ENCODE measurements around the gene TRMT5.

TRMT5 gene

DNA sequence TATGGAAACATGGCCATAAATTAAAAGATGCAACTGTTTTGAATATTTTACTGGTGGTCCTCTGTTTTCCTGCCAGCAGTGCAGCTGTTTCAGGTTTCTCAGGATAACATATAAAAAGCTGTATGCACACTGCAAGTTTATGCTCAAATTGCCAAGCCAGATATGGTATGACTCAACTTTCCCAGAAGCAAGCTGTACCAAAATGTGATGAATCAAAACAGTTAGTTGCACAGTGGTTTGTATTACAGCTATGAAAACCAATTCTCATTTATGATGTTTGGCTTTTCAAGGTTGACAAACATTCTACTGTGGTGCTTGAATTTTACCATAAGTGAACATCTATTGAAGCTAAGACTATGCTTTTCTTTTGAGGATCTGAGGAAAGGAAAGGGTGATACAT, 15.5 kb downstream of the TRMT5 start:
- Histone ChIP-seq H3K79me2 (ENCODE audit: low read length) (no peaks in the 10 kb centered on the region), H3K4me2 (ENCODE audit: low read depth, low read length) (no peak overlapping the region), H3K27me3 (replicated peaks; ENCODE audit: insufficient read depth, low read length) (no peaks in the 10 kb centered on the region), H3K4me1 (ENCODE audit: low read length) (no peaks in the 10 kb centered on the region), H4K20me1 (ENCODE audit: insufficient read depth, low read length) (no peaks in the 10 kb centered on the region), H3K9me3 (replicated peaks; ENCODE audit: insufficient read depth, low read length) (no peaks in the 10 kb centered on the region), H3K9me2 (replicated peaks; ENCODE audit: insufficient read depth, low read length) (no peaks in the 10 kb centered on the region), H3K9ac (ENCODE audit: low read length) (no peak overlapping the region), H3K27ac (ENCODE audit: low read length) (no peak overlapping the region), H3K36me3 (replicated peaks; ENCODE audit: insufficient read depth, low read length) (no peaks in the 10 kb centered on the region), H3K4me3 (ENCODE audit: low read length) (no peak overlapping the region), H2AFZ (ENCODE audit: low read length) (no peak overlapping the region), H3F3A (ENCODE audit: insufficient read depth, low read length) (no peaks in the 10 kb centered on the region)
- DNase-seq: no peak
- TF ChIP-seq EZH2phosphoT487 (IDR thresholded peaks at IDR 0.05; ENCODE audit: low read length): no peak

DNA sequence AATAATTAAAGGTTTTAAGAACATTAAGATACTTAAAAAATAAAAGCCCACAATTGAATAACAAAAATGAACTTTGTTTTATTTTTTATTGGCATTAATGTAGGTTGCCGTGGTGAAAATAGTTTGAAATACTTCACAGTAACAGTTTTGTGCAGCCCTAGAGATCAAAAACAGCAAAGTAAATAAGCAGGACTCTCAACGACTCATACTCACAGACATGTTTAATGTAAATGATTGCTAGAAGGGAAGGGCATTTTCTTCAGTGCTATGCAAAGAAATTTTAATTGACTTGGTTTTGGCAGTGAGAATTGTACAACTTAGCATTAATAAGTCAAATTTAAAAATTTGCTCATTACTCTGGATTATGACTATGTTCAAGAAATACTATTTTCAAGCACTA, 16.0 kb downstream of the TRMT5 start:
- H3K4me2 ChIP-seq (ENCODE audit: low read depth, low read length): no peak overlapping the region
- H3K27me3 ChIP-seq (replicated peaks; ENCODE audit: insufficient read depth, low read length): no peaks in the 10 kb centered on the region
- no peaks in the 10 kb centered on the region for H3K9me2 ChIP-seq (replicated peaks; ENCODE audit: insufficient read depth, low read length)
- H3K4me3 ChIP-seq (ENCODE audit: low read length): no peak overlapping the region
- DNase-seq: no peak
- H3K9ac ChIP-seq (ENCODE audit: low read length): no peak overlapping the region
- H3K9me3 ChIP-seq (replicated peaks; ENCODE audit: insufficient read depth, low read length): no peaks in the 10 kb centered on the region
- TF ChIP-seq EZH2phosphoT487 (IDR thresholded peaks at IDR 0.05; ENCODE audit: low read length) (no peak), EZH2 (optimal IDR thresholded peaks at IDR 0.05; ENCODE audit: low read depth, low read length) (no peak)
- TF ChIP-seq, protein P1, sequence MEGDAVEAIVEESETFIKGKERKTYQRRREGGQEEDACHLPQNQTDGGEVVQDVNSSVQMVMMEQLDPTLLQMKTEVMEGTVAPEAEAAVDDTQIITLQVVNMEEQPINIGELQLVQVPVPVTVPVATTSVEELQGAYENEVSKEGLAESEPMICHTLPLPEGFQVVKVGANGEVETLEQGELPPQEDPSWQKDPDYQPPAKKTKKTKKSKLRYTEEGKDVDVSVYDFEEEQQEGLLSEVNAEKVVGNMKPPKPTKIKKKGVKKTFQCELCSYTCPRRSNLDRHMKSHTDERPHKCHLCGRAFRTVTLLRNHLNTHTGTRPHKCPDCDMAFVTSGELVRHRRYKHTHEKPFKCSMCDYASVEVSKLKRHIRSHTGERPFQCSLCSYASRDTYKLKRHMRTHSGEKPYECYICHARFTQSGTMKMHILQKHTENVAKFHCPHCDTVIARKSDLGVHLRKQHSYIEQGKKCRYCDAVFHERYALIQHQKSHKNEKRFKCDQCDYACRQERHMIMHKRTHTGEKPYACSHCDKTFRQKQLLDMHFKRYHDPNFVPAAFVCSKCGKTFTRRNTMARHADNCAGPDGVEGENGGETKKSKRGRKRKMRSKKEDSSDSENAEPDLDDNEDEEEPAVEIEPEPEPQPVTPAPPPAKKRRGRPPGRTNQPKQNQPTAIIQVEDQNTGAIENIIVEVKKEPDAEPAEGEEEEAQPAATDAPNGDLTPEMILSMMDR (IDR thresholded peaks at IDR 0.05; ENCODE audit: low read length): no peak
- no peaks in the 10 kb centered on the region for H3K79me2 ChIP-seq (ENCODE audit: low read length)
- no peaks in the 10 kb centered on the region for H4K20me1 ChIP-seq (ENCODE audit: insufficient read depth, low read length)
- no peak overlapping the region for H2AFZ ChIP-seq (ENCODE audit: low read length)
- H3K4me1 ChIP-seq (ENCODE audit: low read length): no peaks in the 10 kb centered on the region
- no peaks in the 10 kb centered on the region for H3K36me3 ChIP-seq (replicated peaks; ENCODE audit: insufficient read depth, low read length)
- H3K27ac ChIP-seq (ENCODE audit: low read length): no peak overlapping the region
- H3F3A ChIP-seq (ENCODE audit: insufficient read depth, low read length): no peaks in the 10 kb centered on the region

DNA sequence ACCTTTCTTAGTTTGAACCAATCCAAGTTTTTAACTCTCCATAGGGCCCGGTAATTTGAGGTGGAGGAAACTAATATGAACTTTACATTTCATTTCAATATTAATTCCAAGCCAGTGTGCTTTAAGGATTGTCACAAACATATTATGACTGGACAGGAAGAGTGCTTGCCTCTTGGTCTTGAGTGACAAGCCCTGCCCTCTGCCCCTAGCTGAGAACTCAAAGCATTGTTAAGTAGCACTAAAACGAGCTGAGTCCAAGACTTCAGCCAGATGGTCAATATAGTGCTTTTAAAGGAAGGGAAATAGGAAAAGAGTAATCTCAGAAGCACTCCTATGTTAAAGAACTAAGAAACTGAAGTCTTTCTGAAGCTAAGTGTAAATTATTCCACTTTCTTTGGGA, 17.1 kb downstream of the TRMT5 start:
- DNase-seq: no peak
- no peaks in the 10 kb centered on the region for H3K27me3 ChIP-seq (replicated peaks; ENCODE audit: insufficient read depth, low read length)
- H3K9me2 ChIP-seq (replicated peaks; ENCODE audit: insufficient read depth, low read length): no peaks in the 10 kb centered on the region
- TF ChIP-seq, protein P1 (IDR thresholded peaks at IDR 0.05; ENCODE audit: low read length): no peak
- TF ChIP-seq EZH2 (optimal IDR thresholded peaks at IDR 0.05; ENCODE audit: low read depth, low read length) (no peak), EZH2phosphoT487 (IDR thresholded peaks at IDR 0.05; ENCODE audit: low read length) (no peak)
- H3K9ac ChIP-seq (ENCODE audit: low read length): no peak overlapping the region
- no peaks in the 10 kb centered on the region for H3F3A ChIP-seq (ENCODE audit: insufficient read depth, low read length)
- H3K27ac ChIP-seq (ENCODE audit: low read length): no peak overlapping the region
- no peaks in the 10 kb centered on the region for H3K9me3 ChIP-seq (replicated peaks; ENCODE audit: insufficient read depth, low read length)
- no peak overlapping the region for H3K4me2 ChIP-seq (ENCODE audit: low read depth, low read length)
- no peak overlapping the region for H3K4me3 ChIP-seq (ENCODE audit: low read length)
- H3K79me2 ChIP-seq (ENCODE audit: low read length): no peaks in the 10 kb centered on the region
- no peaks in the 10 kb centered on the region for H4K20me1 ChIP-seq (ENCODE audit: insufficient read depth, low read length)
- no peaks in the 10 kb centered on the region for H3K36me3 ChIP-seq (replicated peaks; ENCODE audit: insufficient read depth, low read length)
- no peak overlapping the region for H2AFZ ChIP-seq (ENCODE audit: low read length)
- no peaks in the 10 kb centered on the region for H3K4me1 ChIP-seq (ENCODE audit: low read length)

DNA sequence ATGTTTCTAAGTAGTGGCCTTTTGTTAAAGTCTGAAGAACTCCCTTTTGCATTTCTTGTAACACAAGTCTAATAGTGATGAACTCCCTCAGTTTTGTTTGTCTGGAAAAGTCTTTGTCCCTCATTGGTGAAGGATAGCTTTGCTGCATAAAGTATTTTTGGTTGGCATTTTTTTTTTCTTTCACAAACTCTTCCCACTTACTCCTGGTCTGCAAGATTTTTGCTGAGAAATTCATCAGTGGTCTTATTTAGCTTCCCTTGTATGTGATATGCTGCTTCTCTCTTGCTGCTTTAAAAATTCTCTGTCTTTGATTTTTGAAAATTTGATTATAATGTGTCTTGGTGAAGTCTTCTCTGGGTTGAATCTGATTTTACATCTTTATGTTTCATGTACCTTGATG, 22.7 kb downstream of the TRMT5 start:
- TF ChIP-seq EZH2phosphoT487 (IDR thresholded peaks at IDR 0.05; ENCODE audit: low read length): no peak
- TF ChIP-seq, protein P1 (IDR thresholded peaks at IDR 0.05; ENCODE audit: low read length): no peak
- no peak for TF ChIP-seq EZH2 (optimal IDR thresholded peaks at IDR 0.05; ENCODE audit: low read depth, low read length)
- DNase-seq: no peak
- Histone ChIP-seq H3K27me3 (replicated peaks; ENCODE audit: insufficient read depth, low read length) (no peaks in the 10 kb centered on the region), H4K20me1 (ENCODE audit: insufficient read depth, low read length) (no peaks in the 10 kb centered on the region), H2AFZ (ENCODE audit: low read length) (no peak overlapping the region), H3K79me2 (ENCODE audit: low read length) (no peaks in the 10 kb centered on the region), H3K36me3 (replicated peaks; ENCODE audit: insufficient read depth, low read length) (no peaks in the 10 kb centered on the region), H3F3A (ENCODE audit: insufficient read depth, low read length) (no peaks in the 10 kb centered on the region), H3K9me3 (replicated peaks; ENCODE audit: insufficient read depth, low read length) (no peaks in the 10 kb centered on the region), H3K4me1 (ENCODE audit: low read length) (no peaks in the 10 kb centered on the region), H3K4me2 (ENCODE audit: low read depth, low read length) (no peak overlapping the region), H3K9me2 (replicated peaks; ENCODE audit: insufficient read depth, low read length) (no peaks in the 10 kb centered on the region), H3K9ac (ENCODE audit: low read length) (no peak overlapping the region), H3K4me3 (ENCODE audit: low read length) (no peak overlapping the region), H3K27ac (ENCODE audit: low read length) (no peak overlapping the region)

All from MM.1S (cell line).